Pancreas (tissue), 10 donors: ENCODE measurements around the gene LSMEM2. TPM values are rescaled to one million over a fixed set of nuclear protein-coding genes. Genes with fewer than 3 reads are reported as not detected.

ENCODE experiments used
- ATAC-seq, 4 donors: fragments of 200-7000 bp; cut with Tn5 transposase; one replicate each; pipeline versions ENCODE4 v1.8.0 to v1.9.1; 2020; ENCODE audit warnings: mild to moderate bottlenecking in 4 of 4, moderate library complexity in 4 of 4
- DNase-seq, 6 donors: peaks; one replicate each; pipeline ENCODE4 v3.0.0-alpha.2; 2020
- FAIRE-seq: peaks from 2 replicates; lab custom pipeline; 2012; peaks lifted over from hg19 to GRCh38; lab: Jason Lieb, UNC
- H3K27ac ChIP-seq, 4 donors: fragments of 200-600 bp; sonication (generic); 1 replicate in 3 of 4; 2 replicates in 1 of 4; pipeline versions ENCODE4 v1.5.0 to v1.8.0; 2020
- H3K27me3 ChIP-seq, 4 donors: fragments of 200-600 bp; one replicate each; pipeline ENCODE4 v1.8.0; 2021
- H3K36me3 ChIP-seq, 3 donors: fragments of 200-600 bp; sonication (generic) in 1 of 3; one replicate each; pipeline versions ENCODE4 v1.5.0 to v1.8.0; 2020 to 2021
- H3K4me1 ChIP-seq, 3 donors: fragments of 200-600 bp; one replicate each; pipeline ENCODE4 v1.8.0; 2021
- H3K4me3 ChIP-seq, 4 donors: fragments of 200-600 bp; sonication (generic) in 2 of 4; one replicate each; pipeline versions ENCODE4 v1.5.0 to v1.8.0; 2020 to 2021
- H3K9me3 ChIP-seq, 4 donors: fragments of 200-600 bp; one replicate each; pipeline ENCODE4 v1.8.0; 2021
- CTCF ChIP-seq, 4 donors: fragments of 200-600 bp; sonication (generic) in 3 of 4; IDR thresholded peaks; one replicate each; pipeline versions ENCODE4 v1.5.0 to v1.8.0; 2021; ENCODE audit warnings: antibody characterized with exemption in 4 of 4
- WGBS, 2 donors: extraction: QIAGEN DNeasy Blood & Tissue Kit; methylation state at CpG; one replicate each; pipeline ENCODE4 v1.1.7; 2013; 5-methylcytosine and 5-hydroxymethylcytosine counted together
- intact Hi-C, 3 donors: fragments of 100-400 bp; cut with DNase I; formaldehyde crosslinking; loops; one replicate each; pipeline versions ENCODE4 v1.11.1 to v1.14.2; 2022
- polyA plus RNA-seq, 2 donors: library from polyadenylated mRNA; stranded (reverse); fragments of 200-250 nt; gene quantifications; one replicate each; pipeline ENCODE4 v1.2.3, GENCODE V29; 2013
- total RNA-seq, 6 donors: library from RNA; stranded (reverse); fragmentation: NEBNext Ultra II Directional in 4 of 6; extraction: Animal tissue kit (Norgen Biotek cat#: 25700) in 4 of 6; gene quantifications; one replicate each; pipeline versions ENCODE4 v1.2.1 to v1.2.4, GENCODE V29; 2021 to 2023
- donor health status: healthy with polysubstance abuse.
- donor health status: DM: no; HTN: no; CAD: no; lungs with moderate emphysema.
- donor health status: DM: no; HTN: no; CAD: no.
- donor health status: control.
- donor health status: control.
- donor health status: Bipolar disorder and iron deficiency.
- donor health status: DM: yes; HTN: yes; CAD: no.
- donor health status: DM: no; HTN: no; CAD: no.
- donor health status: DM: no; HTN: no; CAD: no.
- donor health status: DM: yes; HTN: yes; CAD: no.

Gene LSMEM2
- total and polyA plus RNA-seq, 8 donors: 0.12 to 2.1 (median 0.15) TPM; not detected in 5

GRCh38 chr3:50241163-50241562, 37.7 kb upstream of the LSMEM2 start:
- no peaks in the 10 kb centered on the region for H3K36me3 ChIP-seq
- DNase-seq: peak in 1 of 6 donors; percentile 60
- H3K27me3 ChIP-seq: no peaks in the 10 kb centered on the region
- intact Hi-C loops: no loop called here
- no peak overlapping the region for H3K4me3 ChIP-seq
- peak overlapping the region in 2 of 4 donors; percentile 18 to 81 for H3K27ac ChIP-seq
- H3K9me3 ChIP-seq: no peaks in the 10 kb centered on the region
- no peak for ATAC-seq
- H3K4me1 ChIP-seq: peaks cover 8 to 35% (median 12%) of the 10 kb centered on the region in 3 donors
- FAIRE-seq: no peak
- WGBS, 2 donors: 73 to 85% methylated on average over 4 of the region's 4 CpGs
- no peak for TF ChIP-seq CTCF (IDR thresholded peaks at IDR 0.05)

GRCh38 chr3:50241713-50242380, 37.0 kb upstream of the LSMEM2 start:
- Histone ChIP-seq H3K27me3 (no peaks in the 10 kb centered on the region), H3K27ac (peak overlapping the region in 2 of 4 donors; percentile 80 to 81), H3K36me3 (no peaks in the 10 kb centered on the region), H3K4me3 (no peak overlapping the region), H3K9me3 (no peaks in the 10 kb centered on the region), H3K4me1 (peaks cover 8 to 35% (median 12%) of the 10 kb centered on the region in 3 donors)
- no peak for FAIRE-seq
- intact Hi-C loops: no loop called here
- no peak for DNase-seq
- WGBS, 2 donors: 69 to 76% methylated on average over 7 of the region's 7 CpGs
- ATAC-seq: no peak
- TF ChIP-seq CTCF (IDR thresholded peaks at IDR 0.05): no peak

- no peak overlapping the region for H3K4me3 ChIP-seq
- WGBS, 2 donors: 67 to 76% methylated on average over 3 of the region's 3 CpGs
- H3K27me3 ChIP-seq: no peaks in the 10 kb centered on the region
- no peaks in the 10 kb centered on the region for H3K9me3 ChIP-seq
- TF ChIP-seq CTCF (IDR thresholded peaks at IDR 0.05): no peak
- H3K4me1 ChIP-seq: peaks cover 5 to 35% (median 12%) of the 10 kb centered on the region in 3 donors
- no peak for DNase-seq
- peak overlapping the region in 2 of 4 donors; percentile 80 to 81 for H3K27ac ChIP-seq
- ATAC-seq: no peak
- intact Hi-C loops: no loop called here
- FAIRE-seq: no peak
- H3K36me3 ChIP-seq: no peaks in the 10 kb centered on the region
Observed at GRCh38 chr3:50242381-50242770, 36.5 kb upstream of the LSMEM2 start.

GRCh38 chr3:50242851-50243542, 35.9 kb upstream of the LSMEM2 start:
- FAIRE-seq (no peak), DNase-seq (peak in 2 of 6 donors; percentile 69 to 72), ATAC-seq (peak in 2 of 4 donors; percentile 21 to 22)
- TF ChIP-seq CTCF (IDR thresholded peaks at IDR 0.05): no peak
- H3K4me3 ChIP-seq: no peak overlapping the region
- peak overlapping the region in 3 of 4 donors; percentile 8 to 81 (median 80) for H3K27ac ChIP-seq
- intact Hi-C loops: no loop called here
- H3K36me3 ChIP-seq: no peaks in the 10 kb centered on the region
- H3K4me1 ChIP-seq: peaks cover 5 to 35% (median 11%) of the 10 kb centered on the region in 3 donors
- H3K27me3 ChIP-seq: no peaks in the 10 kb centered on the region
- H3K9me3 ChIP-seq: no peaks in the 10 kb centered on the region
- WGBS, 2 donors: 53 to 60% methylated on average over 13 to 14 of the region's 14 CpGs
